Stimulated activated CD4-positive, alpha-beta T cell treated with anti-CD3 and anti-CD28 coated beads, Interleukin-4, amount 100 ng/mL, for 24 hours (primary cell): ENCODE data around the gene PSMF1.
"Not testable (repeated sequence)": the region's sequence is repeated elsewhere in the genome, so short reads cannot be mapped to it uniquely, and the experiment has no call there.

Experiments used
- DNase-seq: peaks from one replicate; pipeline ENCODE4 v3.0.0-alpha.2; 2020

PSMF1 gene

GRCh38 chr20:1123666-1124065 lies 5.3 kb downstream of the PSMF1 start:
- no peak for DNase-seq

- DNase-seq, result no peak
These were observed 6.0 kb downstream of the PSMF1 start for GRCh38 chr20:1124421-1124820.

GRCh38 chr20:1125277-1125676 lies 6.9 kb downstream of the PSMF1 start:
- DNase-seq, result no peak

GRCh38 chr20:1127840-1128239 lies 9.4 kb downstream of the PSMF1 start:
- no peak for DNase-seq

- DNase-seq, result no peak
These were observed 11.8 kb downstream of the PSMF1 start for GRCh38 chr20:1130058-1130694.

- no peak for DNase-seq
These were observed 12.4 kb downstream of the PSMF1 start for GRCh38 chr20:1130847-1131246.

- no peak for DNase-seq
These were observed 13.0 kb downstream of the PSMF1 start for GRCh38 chr20:1131354-1131753.

GRCh38 chr20:1134355-1134754 lies 16.0 kb downstream of the PSMF1 start:
- no peak for DNase-seq

GRCh38 chr20:1134836-1135235 lies 16.4 kb downstream of the PSMF1 start:
- no peak for DNase-seq

- DNase-seq, result no peak
These were observed 18.8 kb downstream of the PSMF1 start for GRCh38 chr20:1137236-1137635.

GRCh38 chr20:1144401-1145172 lies 26.2 kb downstream of the PSMF1 start:
- no peak for DNase-seq

- DNase-seq, result no peak
These were observed 28.6 kb downstream of the PSMF1 start for GRCh38 chr20:1146957-1147356.

GRCh38 chr20:1149812-1150211 lies 31.4 kb downstream of the PSMF1 start:
- DNase-seq, result not testable (repeated sequence)

GRCh38 chr20:1150218-1150617 lies 31.8 kb downstream of the PSMF1 start:
- no peak for DNase-seq

- no peak for DNase-seq
These were observed 32.6 kb downstream of the PSMF1 start for GRCh38 chr20:1150968-1151367.

GRCh38 chr20:1154226-1154625 lies 35.8 kb downstream of the PSMF1 start:
- DNase-seq, result no peak

- DNase-seq, result no peak
These were observed 36.3 kb downstream of the PSMF1 start for GRCh38 chr20:1154691-1155090.

GRCh38 chr20:1155342-1155741 lies 36.9 kb downstream of the PSMF1 start:
- DNase-seq, result no peak

GRCh38 chr20:1160496-1160895 lies 42.1 kb downstream of the PSMF1 start:
- no peak for DNase-seq

- DNase-seq, result no peak
These were observed 42.6 kb downstream of the PSMF1 start for GRCh38 chr20:1160991-1161390.

- DNase-seq, result no peak
These were observed 44.7 kb downstream of the PSMF1 start for GRCh38 chr20:1163105-1163504.

- DNase-seq, result no peak
These were observed 45.3 kb downstream of the PSMF1 start for GRCh38 chr20:1163653-1164052.

- no peak for DNase-seq
These were observed 46.5 kb downstream of the PSMF1 start for GRCh38 chr20:1164871-1165270.

- DNase-seq, result no peak
These were observed 47.1 kb downstream of the PSMF1 start for GRCh38 chr20:1165521-1165920.

GRCh38 chr20:1165941-1166340 lies 47.5 kb downstream of the PSMF1 start:
- DNase-seq, result no peak
